Adrenal gland (tissue), 5 donors: Measurements from ENCODE around the gene RPS6KA2.

ENCODE experiments used
- CTCF ChIP-seq, 6 experiments: fragments of 450-650 bp in 4 of 6; fragments of 200-600 bp in 2 of 6; sonication (generic) in 1 of 6; IDR thresholded peaks; 1 replicate in 5 of 6; 2 replicates in 1 of 6; pipeline versions ENCODE4 v1.5.1 to v1.8.0; 2016 to 2021; ENCODE audit warnings: antibody characterized with exemption in 6 of 6, mild to moderate bottlenecking in 2 of 6, moderate library complexity in 1 of 6
- POLR2A ChIP-seq, 2 donors: fragments of 450-650 bp; IDR thresholded peaks; one replicate each; pipeline ENCODE4 v1.6.1; 2017; ENCODE audit warnings: antibody characterized with exemption in 2 of 2, mild to moderate bottlenecking in 2 of 2, moderate library complexity in 1 of 2
- donor health status: DM: no; HTN: no; CAD: no.

GRCh38 chr6:166489301-166490155, 137.5 kb downstream of the RPS6KA2 start:
- TF ChIP-seq CTCF (IDR thresholded peaks at IDR 0.05): no peak
- no peak for TF ChIP-seq POLR2A (IDR thresholded peaks at IDR 0.05)
